CD4-positive, alpha-beta memory T cell (primary cell): ENCODE results near the gene AXIN2. TPM values are rescaled to one million over a fixed set of nuclear protein-coding genes. Genes with fewer than 3 reads are reported as not detected.

Source experiments
- CTCF ChIA-PET: fragments of 350-600 bp; sonication (Branson Sonifier 250); formaldehyde crosslinking; loops from one replicate; lab custom pipeline; 2021; ENCODE audit warnings: inconsistent platforms; ENCODE audit not compliant: partially characterized antibody; lab: Charles Lee
- POLR2A ChIA-PET: fragments of 350-600 bp; sonication (Branson Sonifier 250); formaldehyde crosslinking; loops from one replicate; lab custom pipeline; 2021; ENCODE audit not compliant: partially characterized antibody; lab: Charles Lee
- DNase-seq, 5 donors: peaks; one replicate each; pipeline versions ENCODE4 v3.0.0 to v3.0.0-alpha.2; 2020 to 2022; ENCODE audit warnings: mixed read lengths in 1 of 5
- H3K27ac ChIP-seq: one replicate; pipeline ENCODE4 v1.7.0; 2013; ENCODE audit warnings: low read depth, low read length
- H3K27me3 ChIP-seq: 2 replicates; pipeline ENCODE4 v1.7.0; 2013; ENCODE audit warnings: mild to moderate bottlenecking, low read length, moderate library complexity; ENCODE audit not compliant: insufficient read depth
- H3K36me3 ChIP-seq: 2 replicates; pipeline ENCODE4 v1.7.0; 2013; ENCODE audit warnings: mild to moderate bottlenecking, low read length, moderate library complexity; ENCODE audit not compliant: insufficient read depth
- H3K4me1 ChIP-seq: 2 replicates; pipeline ENCODE4 v1.7.0; 2013; ENCODE audit warnings: mild to moderate bottlenecking, low read length, moderate library complexity; ENCODE audit not compliant: insufficient read depth
- H3K4me3 ChIP-seq, 2 donors: one replicate each; pipeline ENCODE4 v1.7.0; 2013; ENCODE audit warnings: low read length in 2 of 2, mild to moderate bottlenecking in 1 of 2
- H3K9me3 ChIP-seq, 2 donors: one replicate each; pipeline ENCODE4 v1.7.0; 2013; ENCODE audit warnings: low read length in 2 of 2, control low read depth in 1 of 2; ENCODE audit not compliant: control insufficient read depth in 1 of 2
- H3K27ac Mint-ChIP-seq, 7 donors: one replicate each; pipeline ENCODE4 v1.8.0; 2020 to 2021; ENCODE audit warnings: mixed read lengths in 7 of 7, mild to moderate bottlenecking in 6 of 7, inconsistent platforms in 3 of 7, moderate library complexity in 3 of 7
- H3K27me3 Mint-ChIP-seq, 2 donors: one replicate each; pipeline ENCODE4 v1.8.0; 2020 to 2021; ENCODE audit warnings: mixed read lengths in 2 of 2
- H3K36me3 Mint-ChIP-seq, 2 donors: one replicate each; pipeline ENCODE4 v1.8.0; 2020 to 2021; ENCODE audit warnings: mixed read lengths in 2 of 2, inconsistent platforms in 1 of 2, mild to moderate bottlenecking in 1 of 2
- H3K4me1 Mint-ChIP-seq, 4 donors: one replicate each; pipeline ENCODE4 v1.8.0; 2020 to 2021; ENCODE audit warnings: mixed read lengths in 4 of 4, mild to moderate bottlenecking in 1 of 4
- H3K4me3 Mint-ChIP-seq, 8 donors: one replicate each; pipeline ENCODE4 v1.8.0; 2020 to 2021; ENCODE audit warnings: mixed read lengths in 8 of 8, mild to moderate bottlenecking in 7 of 8, moderate library complexity in 6 of 8, inconsistent platforms in 3 of 8
- H3K9me3 Mint-ChIP-seq, 8 donors: one replicate each; pipeline ENCODE4 v1.8.0; 2020 to 2021; ENCODE audit warnings: mixed read lengths in 8 of 8, mild to moderate bottlenecking in 5 of 8, inconsistent platforms in 3 of 8, moderate library complexity in 1 of 8
- intact Hi-C: fragments of 100-400 bp; cut with micrococcal nuclease; formaldehyde crosslinking; loops from one replicate; pipeline ENCODE4 v1.15.1; 2023
- polyA plus RNA-seq, 2 donors: library from polyadenylated mRNA; unstranded; fragments of 300-500 nt; fragmentation: Illumina TruSeq; gene quantifications; one replicate each; pipeline ENCODE4 v1.2.3, GENCODE V29; 2021
- total RNA-seq, 2 experiments: library from RNA; stranded (reverse); gene quantifications; one replicate each; pipeline ENCODE4 v1.2.3, GENCODE V29; 2021

The AXIN2 gene
- total and polyA plus RNA-seq, 4 experiments from 2014 or later = 3.4 to 30.3 (median 20.9) TPM

GRCh38 chr17:65558311-65558682, 3.2 kb downstream of the AXIN2 start:
- intact Hi-C loops = no loop called here
- no peak overlapping the region for H3K4me3 Mint-ChIP-seq
- H3K27ac ChIP-seq = no peak overlapping the region
- peak overlapping the region; percentile 6 to 63 for H3K4me3 ChIP-seq
- H3K27me3 Mint-ChIP-seq = no peaks in the 10 kb centered on the region
- H3K27me3 ChIP-seq = no peaks in the 10 kb centered on the region
- ChIA-PET POLR2A (interaction anchor here (1.5 to 1.9 kb wide), 4 partner anchors 9 to 36 kb away, joined by 5 to 7 read pairs (median 6); no protein-coding TSS in a partner anchor), CTCF (interaction anchor here (1.0 to 2.2 kb wide), 8 partner anchors 8 to 264 kb away, joined by 3 to 12 read pairs (median 4); no protein-coding TSS in a partner anchor)
- no peaks in the 10 kb centered on the region for H3K9me3 ChIP-seq
- no peaks in the 10 kb centered on the region for H3K9me3 Mint-ChIP-seq
- peaks cover 35% of the 10 kb centered on the region for H3K4me1 ChIP-seq
- peaks cover 16 to 23% (median 18%) of the 10 kb centered on the region in 4 donors for H3K4me1 Mint-ChIP-seq
- no peaks in the 10 kb centered on the region for H3K36me3 ChIP-seq
- H3K36me3 Mint-ChIP-seq = peaks cover 0 to 12% of the 10 kb centered on the region in 2 donors
- H3K27ac Mint-ChIP-seq = peak overlapping the region in 4 of 7 donors; percentile 75 to 83 (median 79)
- no peak for DNase-seq

GRCh38 chr17:65557349-65558310, 3.8 kb downstream of the AXIN2 start:
- intact Hi-C loops = loop anchor here (2.0 kb wide), 5 partner anchors 19 to 607 kb away; no protein-coding TSS in a partner anchor
- Mint-ChIP-seq H3K27me3 (no peaks in the 10 kb centered on the region), H3K4me1 (peaks cover 18 to 25% (median 22%) of the 10 kb centered on the region in 4 donors), H3K9me3 (no peaks in the 10 kb centered on the region), H3K36me3 (peaks cover 3 to 16% of the 10 kb centered on the region in 2 donors), H3K4me3 (no peak overlapping the region), H3K27ac (no peak overlapping the region)
- peaks cover 33% of the 10 kb centered on the region for H3K4me1 ChIP-seq
- ChIA-PET CTCF (interaction anchor here (0.7 to 4.0 kb wide), 17 partner anchors 9 to 607 kb away, joined by 3 to 32 read pairs (median 4); no protein-coding TSS in a partner anchor), POLR2A (interaction anchor here (0.8 to 2.0 kb wide), 7 partner anchors 8 to 263 kb away, joined by 3 to 9 read pairs (median 5); no protein-coding TSS in a partner anchor)
- H3K9me3 ChIP-seq = no peaks in the 10 kb centered on the region
- DNase-seq = peak; percentile 53 to 82 (median 58)
- H3K27me3 ChIP-seq = no peaks in the 10 kb centered on the region
- no peaks in the 10 kb centered on the region for H3K36me3 ChIP-seq
- H3K27ac ChIP-seq = peak overlapping the region; percentile 0
- peak overlapping the region; percentile 5 to 48 for H3K4me3 ChIP-seq

DNA sequence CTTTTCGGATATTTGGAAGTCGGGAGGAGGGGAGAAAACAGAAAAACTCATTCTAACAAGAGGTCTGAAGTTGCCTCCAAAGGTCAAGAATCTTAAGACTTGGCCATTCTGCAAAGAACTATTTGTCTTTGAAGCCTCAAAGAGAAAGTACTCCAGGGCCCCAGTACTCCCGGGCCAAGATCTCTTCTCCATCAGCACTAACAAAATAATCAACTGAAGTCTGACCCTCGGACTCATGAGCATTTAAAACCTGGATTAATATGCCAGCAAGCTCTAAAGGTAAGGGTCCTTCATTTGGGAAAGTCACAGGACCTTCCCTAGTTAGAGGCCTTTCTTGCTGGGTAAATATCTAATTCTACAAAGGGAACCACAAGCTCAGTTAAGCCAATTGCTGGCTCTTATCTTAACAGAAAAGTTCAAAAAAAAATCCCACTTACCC, 4.5 kb downstream of the AXIN2 start:
- no peaks in the 10 kb centered on the region for H3K36me3 ChIP-seq
- H3K4me1 ChIP-seq = peaks cover 28% of the 10 kb centered on the region
- intact Hi-C loops = loop anchor here (1.0 to 2.0 kb wide), 8 partner anchors 18 to 608 kb away; no protein-coding TSS in a partner anchor
- no peaks in the 10 kb centered on the region for H3K27me3 ChIP-seq
- ChIA-PET POLR2A (interaction anchor here (0.8 to 2.0 kb wide), 4 partner anchors 18 to 263 kb away, joined by 3 to 9 read pairs (median 4); no protein-coding TSS in a partner anchor), CTCF (interaction anchor here (0.6 to 4.0 kb wide), 16 partner anchors 10 to 608 kb away, joined by 3 to 32 read pairs (median 4); no protein-coding TSS in a partner anchor)
- peaks cover 17 to 26% (median 23%) of the 10 kb centered on the region in 4 donors for H3K4me1 Mint-ChIP-seq
- DNase-seq = no peak
- no peak overlapping the region for H3K27ac Mint-ChIP-seq
- peaks cover 5 to 15% of the 10 kb centered on the region in 2 donors for H3K36me3 Mint-ChIP-seq
- no peak overlapping the region for H3K4me3 Mint-ChIP-seq
- H3K27ac ChIP-seq = peak overlapping the region; percentile 42
- no peaks in the 10 kb centered on the region for H3K9me3 Mint-ChIP-seq
- no peaks in the 10 kb centered on the region for H3K9me3 ChIP-seq
- peak overlapping the region; percentile 5 to 48 for H3K4me3 ChIP-seq
- H3K27me3 Mint-ChIP-seq = no peaks in the 10 kb centered on the region

GRCh38 chr17:65556014-65556909, 5.2 kb downstream of the AXIN2 start:
- Mint-ChIP-seq H3K9me3 (no peaks in the 10 kb centered on the region), H3K4me1 (peaks cover 19 to 31% (median 25%) of the 10 kb centered on the region in 4 donors), H3K27me3 (no peaks in the 10 kb centered on the region), H3K4me3 (no peak overlapping the region), H3K36me3 (peaks cover 6 to 19% of the 10 kb centered on the region in 2 donors), H3K27ac (no peak overlapping the region)
- POLR2A ChIA-PET = interaction anchor here (1.0 to 2.0 kb wide), 3 partner anchors 17 to 33 kb away, joined by 3 to 9 read pairs (median 4); no protein-coding TSS in a partner anchor
- Histone ChIP-seq H3K27me3 (no peaks in the 10 kb centered on the region), H3K36me3 (no peaks in the 10 kb centered on the region), H3K4me1 (peaks cover 27% of the 10 kb centered on the region), H3K9me3 (no peaks in the 10 kb centered on the region), H3K4me3 (peak overlapping the region; percentile 5 to 48), H3K27ac (peak overlapping the region; percentile 42)
- CTCF ChIA-PET = interaction anchor here (0.6 to 4.0 kb wide), 22 partner anchors 10 to 325 kb away, joined by 3 to 32 read pairs (median 4); no protein-coding TSS in a partner anchor
- peak; percentile 86 to 89 (median 87) for DNase-seq
- intact Hi-C loops = loop anchor here (1.0 to 2.0 kb wide), 8 partner anchors 17 to 609 kb away; no protein-coding TSS in a partner anchor

GRCh38 chr17:65554553-65555223, 6.8 kb downstream of the AXIN2 start:
- H3K9me3 Mint-ChIP-seq = no peaks in the 10 kb centered on the region
- H3K4me1 ChIP-seq = peaks cover 42% of the 10 kb centered on the region
- no peak overlapping the region for H3K27ac ChIP-seq
- no peaks in the 10 kb centered on the region for H3K27me3 Mint-ChIP-seq
- H3K9me3 ChIP-seq = no peaks in the 10 kb centered on the region
- H3K36me3 ChIP-seq = peaks cover under 1% of the 10 kb centered on the region
- peaks cover 34 to 46% (median 36%) of the 10 kb centered on the region in 4 donors for H3K4me1 Mint-ChIP-seq
- peak overlapping the region in 1 of 2 donors; percentile 4 for H3K4me3 ChIP-seq
- no peaks in the 10 kb centered on the region for H3K27me3 ChIP-seq
- peak overlapping the region in 6 of 7 donors; percentile 37 to 82 (median 72) for H3K27ac Mint-ChIP-seq
- H3K4me3 Mint-ChIP-seq = peak overlapping the region in 5 of 8 donors; percentile 26 to 77 (median 74)
- peaks cover 18 to 27% of the 10 kb centered on the region in 2 donors for H3K36me3 Mint-ChIP-seq
- intact Hi-C loops = no loop called here
- DNase-seq = no peak
- ChIA-PET POLR2A (no interaction called here), CTCF (interaction anchor here (1.1 to 4.0 kb wide), 3 partner anchors 11 to 260 kb away, joined by 3 to 32 read pairs (median 9); no protein-coding TSS in a partner anchor)
